Tibial artery (tissue), 4 donors: ENCODE measurements around the gene RASA3.

Experiments used
- DNase-seq, 2 donors: peaks; one replicate each; pipeline ENCODE4 v3.0.0-alpha.2; 2019
- H3K27ac ChIP-seq, 2 donors: fragments of 200-600 bp; sonication (generic) in 1 of 2; 1 replicate in 1 of 2; 2 replicates in 1 of 2; pipeline ENCODE4 v1.5.1; 2018 to 2019; ENCODE audit warnings: mild to moderate bottlenecking in 1 of 2
- H3K27me3 ChIP-seq, 2 donors: fragments of 200-600 bp; sonication (generic) in 1 of 2; one replicate each; pipeline versions ENCODE4 v1.5.1 to v1.6.0; 2016 to 2019
- H3K36me3 ChIP-seq, 3 donors: fragments of 200-600 bp; sonication (generic) in 2 of 3; one replicate each; pipeline ENCODE4 v1.5.1; 2016 to 2019; ENCODE audit warnings: mild to moderate bottlenecking in 2 of 3
- H3K4me1 ChIP-seq, 4 donors: fragments of 200-600 bp; sonication (generic) in 2 of 4; 1 replicate in 3 of 4; 2 replicates in 1 of 4; pipeline ENCODE4 v1.5.1; 2016 to 2019
- H3K4me3 ChIP-seq, 2 donors: fragments of 200-600 bp; sonication (generic) in 1 of 2; 1 replicate in 1 of 2; 2 replicates in 1 of 2; pipeline ENCODE4 v1.5.1; 2018 to 2019; ENCODE audit warnings: mild to moderate bottlenecking in 2 of 2
- H3K9me3 ChIP-seq, 3 donors: fragments of 200-600 bp; sonication (generic) in 1 of 3; one replicate each; pipeline ENCODE4 v1.5.1; 2016 to 2019
- CTCF ChIP-seq, 2 experiments: fragments of 200-600 bp in 1 of 2; fragments of 450-650 bp in 1 of 2; IDR thresholded peaks; one replicate each; pipeline ENCODE4 v1.5.1; 2017 to 2019; ENCODE audit warnings: antibody characterized with exemption in 2 of 2, mild to moderate bottlenecking in 1 of 2, moderate library complexity in 1 of 2
- intact Hi-C: fragments of 100-400 bp; cut with DNase I; formaldehyde crosslinking; loops from one replicate; pipeline ENCODE4 v1.15.0; 2023; ENCODE audit warnings: low total_unique reads

RASA3 gene

GRCh38 chr13:114145256-114145655 lies 12.8 kb upstream of the RASA3 start:
- H3K27me3 ChIP-seq = no peaks in the 10 kb centered on the region
- no peaks in the 10 kb centered on the region for H3K9me3 ChIP-seq
- H3K4me1 ChIP-seq = peaks cover 0 to 5% (median 2%) of the 10 kb centered on the region in 4 donors
- no peak overlapping the region for H3K4me3 ChIP-seq
- TF ChIP-seq CTCF (IDR thresholded peaks at IDR 0.05) = no peak
- intact Hi-C loops = no loop called here
- DNase-seq = peak in 1 of 2 donors; percentile 46
- H3K27ac ChIP-seq = no peak overlapping the region
- H3K36me3 ChIP-seq = no peaks in the 10 kb centered on the region

GRCh38 chr13:114144606-114145244 lies 12.3 kb upstream of the RASA3 start:
- no peaks in the 10 kb centered on the region for H3K9me3 ChIP-seq
- H3K4me3 ChIP-seq = no peak overlapping the region
- no peak overlapping the region for H3K27ac ChIP-seq
- DNase-seq = peak in 1 of 2 donors; percentile 23
- H3K4me1 ChIP-seq = peaks cover 0 to 7% (median 2%) of the 10 kb centered on the region in 4 donors
- no peak for TF ChIP-seq CTCF (IDR thresholded peaks at IDR 0.05)
- intact Hi-C loops = no loop called here
- no peaks in the 10 kb centered on the region for H3K27me3 ChIP-seq
- H3K36me3 ChIP-seq = no peaks in the 10 kb centered on the region

- H3K27me3 ChIP-seq = no peaks in the 10 kb centered on the region
- DNase-seq = peak in 1 of 2 donors; percentile 55
- no peaks in the 10 kb centered on the region for H3K9me3 ChIP-seq
- no peak for TF ChIP-seq CTCF (IDR thresholded peaks at IDR 0.05)
- no peak overlapping the region for H3K27ac ChIP-seq
- peaks cover 0 to 7% (median 2%) of the 10 kb centered on the region in 4 donors for H3K4me1 ChIP-seq
- intact Hi-C loops = no loop called here
- no peaks in the 10 kb centered on the region for H3K36me3 ChIP-seq
- no peak overlapping the region for H3K4me3 ChIP-seq
These were observed 11.6 kb upstream of the RASA3 start for GRCh38 chr13:114143806-114144605.

GRCh38 chr13:114142640-114143490 lies 10.4 kb upstream of the RASA3 start:
- no peak overlapping the region for H3K27ac ChIP-seq
- TF ChIP-seq CTCF (IDR thresholded peaks at IDR 0.05) = no peak
- no peaks in the 10 kb centered on the region for H3K36me3 ChIP-seq
- H3K4me1 ChIP-seq = peaks cover 0 to 7% (median 2%) of the 10 kb centered on the region in 4 donors
- intact Hi-C loops = no loop called here
- H3K27me3 ChIP-seq = no peaks in the 10 kb centered on the region
- no peaks in the 10 kb centered on the region for H3K9me3 ChIP-seq
- H3K4me3 ChIP-seq = no peak overlapping the region
- DNase-seq = peak in 1 of 2 donors; percentile 65

- Histone ChIP-seq H3K4me1 (peaks cover 0 to 7% (median 2%) of the 10 kb centered on the region in 4 donors), H3K27me3 (no peaks in the 10 kb centered on the region), H3K36me3 (no peaks in the 10 kb centered on the region), H3K4me3 (no peak overlapping the region), H3K27ac (no peak overlapping the region), H3K9me3 (no peaks in the 10 kb centered on the region)
- peak in 1 of 2 donors; percentile 28 for DNase-seq
- intact Hi-C loops = no loop called here
- TF ChIP-seq CTCF (IDR thresholded peaks at IDR 0.05) = no peak
These were observed 9.7 kb upstream of the RASA3 start for GRCh38 chr13:114142137-114142550.
